SK-N-SH treated with all-trans-retinoic acid at 6 μM for 48 hours (cell line): Measurements from ENCODE around the gene THOC7.

Source experiments
- ATAC-seq: fragments of 200-7000 bp; cut with Tn5 transposase; 3 replicates; pipeline ENCODE4 v1.9.1; 2020; ENCODE audit warnings: mild to moderate bottlenecking, moderate library complexity
- ARNTL ChIP-seq: fragments of 450-650 bp; formaldehyde crosslinking; IDR thresholded peaks from 2 replicates; pipeline ENCODE4 v1.5.0; 2020; ENCODE audit warnings: low read depth, mild to moderate bottlenecking, moderate library complexity, borderline replicate concordance
- BACH2 ChIP-seq: fragments of 250-450 bp; sonication (Bioruptor Pico); IDR thresholded peaks from 2 replicates; pipeline ENCODE4 v1.9.0; 2021; ENCODE audit warnings: mild to moderate bottlenecking, borderline replicate concordance
- CREB5 ChIP-seq: fragments of 250-450 bp; sonication (Bioruptor Pico); IDR thresholded peaks from 2 replicates; pipeline ENCODE4 v1.5.1; 2020; ENCODE audit warnings: low read depth, mild to moderate bottlenecking, moderate library complexity
- CSDC2 ChIP-seq: fragments of 250-450 bp; sonication (Bioruptor Pico); IDR thresholded peaks from 2 replicates; pipeline ENCODE4 v1.5.0; 2020; ENCODE audit warnings: mild to moderate bottlenecking, moderate library complexity
- CSRNP3 ChIP-seq: fragments of 250-450 bp; sonication (Bioruptor Pico); IDR thresholded peaks from 2 replicates; pipeline ENCODE4 v1.5.1; 2021; ENCODE audit warnings: mild to moderate bottlenecking, moderate library complexity
- ESRRG ChIP-seq: fragments of 250-450 bp; sonication (Bioruptor Pico); IDR thresholded peaks from 2 replicates; pipeline ENCODE4 v1.6.1; 2021; ENCODE audit warnings: mild to moderate bottlenecking
- GLIS3 ChIP-seq: fragments of 250-450 bp; sonication (Bioruptor Pico); IDR thresholded peaks from 2 replicates; pipeline ENCODE4 v1.5.0; 2020; ENCODE audit warnings: mild to moderate bottlenecking, moderate library complexity
- ISL1 ChIP-seq: fragments of 250-450 bp; sonication (Bioruptor Pico); IDR thresholded peaks from 2 replicates; pipeline ENCODE4 v2.1.2; 2022; ENCODE audit warnings: mild to moderate bottlenecking, moderate library complexity
- OSR1 ChIP-seq: fragments of 250-450 bp; sonication (Bioruptor Pico); IDR thresholded peaks from 2 replicates; pipeline ENCODE4 v1.8.0; 2022; ENCODE audit warnings: moderate library complexity, mild to moderate bottlenecking, inconsistent platforms
- POU6F1 ChIP-seq: fragments of 250-450 bp; sonication (Bioruptor Pico); IDR thresholded peaks from 2 replicates; pipeline ENCODE4 v1.8.0; 2021; ENCODE audit warnings: low read depth, mild to moderate bottlenecking, moderate library complexity, borderline replicate concordance
- RARB ChIP-seq: fragments of 250-450 bp; sonication (Bioruptor Pico); IDR thresholded peaks from 2 replicates; pipeline ENCODE4 v1.8.0; 2021; ENCODE audit warnings: mild to moderate bottlenecking, moderate library complexity
- SNAI2 ChIP-seq: fragments of 250-450 bp; sonication (Bioruptor Pico); IDR thresholded peaks from 2 replicates; pipeline ENCODE4 v1.5.0; 2020; ENCODE audit warnings: mild to moderate bottlenecking, moderate library complexity
- TCF4 ChIP-seq: fragments of 250-450 bp; sonication (Bioruptor Pico); IDR thresholded peaks from 2 replicates; pipeline ENCODE4 v1.8.0; 2021; ENCODE audit warnings: mild to moderate bottlenecking, moderate library complexity, borderline replicate concordance
- TSHZ2 ChIP-seq: fragments of 250-450 bp; sonication (Bioruptor Pico); IDR thresholded peaks from 2 replicates; pipeline ENCODE4 v1.5.0; 2020; ENCODE audit warnings: mild to moderate bottlenecking, moderate library complexity
- ZC3H10 ChIP-seq: fragments of 250-450 bp; sonication (Bioruptor Pico); IDR thresholded peaks from 2 replicates; pipeline ENCODE4 v1.5.1; 2021; ENCODE audit warnings: mild to moderate bottlenecking, moderate library complexity
- ZFP3 ChIP-seq: fragments of 250-450 bp; sonication (Bioruptor Pico); IDR thresholded peaks from 2 replicates; pipeline ENCODE4 v1.5.0; 2020; ENCODE audit warnings: mild to moderate bottlenecking, moderate library complexity
- ZFP30 ChIP-seq: fragments of 450-650 bp; formaldehyde crosslinking; IDR thresholded peaks from 2 replicates; pipeline ENCODE4 v1.5.0; 2022; ENCODE audit warnings: mild to moderate bottlenecking, moderate library complexity
- ZNF565 ChIP-seq: fragments of 450-650 bp; formaldehyde crosslinking; conservative IDR thresholded peaks from 2 replicates; pipeline ENCODE4 v1.5.0; 2020; ENCODE audit warnings: low read depth, mild to moderate bottlenecking, moderate library complexity
- ZNF70 ChIP-seq: fragments of 450-650 bp; formaldehyde crosslinking; IDR thresholded peaks from 2 replicates; pipeline ENCODE4 v1.5.0; 2020; ENCODE audit warnings: mild to moderate bottlenecking, moderate library complexity
- ZNF8 ChIP-seq: fragments of 450-650 bp; formaldehyde crosslinking; IDR thresholded peaks from 2 replicates; pipeline ENCODE4 v1.5.0; 2020; ENCODE audit warnings: mild to moderate bottlenecking, moderate library complexity

Gene THOC7

GRCh38 chr3:63895422-63896189, 32.0 kb upstream of the THOC7 start:
- ATAC-seq = no peak

GRCh38 chr3:63892773-63893352, 29.3 kb upstream of the THOC7 start:
- TF ChIP-seq ARNTL (CRISPR knock-in tag) = no peak
- TF ChIP-seq ZNF70 (CRISPR knock-in tag) = no peak
- TF ChIP-seq ZNF565 (CRISPR knock-in tag) = no peak
- TF ChIP-seq ZFP30 (CRISPR knock-in tag) = no peak
- no peak for TF ChIP-seq ESRRG (CRISPR knock-in tag)
- TF ChIP-seq OSR1 = no peak
- no peak for TF ChIP-seq ZC3H10 (CRISPR knock-in tag)
- TF ChIP-seq ISL1 (CRISPR knock-in tag) = no peak
- no peak for TF ChIP-seq SNAI2 (CRISPR knock-in tag)
- TF ChIP-seq, all 23 proteins: peak for 0

More at GRCh38 chr3:63895422-63896189, 32.0 kb upstream of the THOC7 start:
- no peak for TF ChIP-seq TCF4 (CRISPR knock-in tag)
- no peak for TF ChIP-seq SNAI2 (CRISPR knock-in tag)
- TF ChIP-seq OSR1 = no peak
- no peak for TF ChIP-seq CREB5 (CRISPR knock-in tag)

GRCh38 chr3:63891518-63891917, 27.9 kb upstream of the THOC7 start:
- ATAC-seq = no peak
- no peak for TF ChIP-seq BACH2 (CRISPR knock-in tag)
- no peak for TF ChIP-seq TCF4 (CRISPR knock-in tag)
- no peak for TF ChIP-seq GLIS3
- no peak for TF ChIP-seq OSR1
- no peak for TF ChIP-seq TSHZ2 (CRISPR knock-in tag)
- no peak for TF ChIP-seq ZFP30 (CRISPR knock-in tag)
- no peak for TF ChIP-seq POU6F1
- TF ChIP-seq ZNF565 (CRISPR knock-in tag) = no peak
- no peak for TF ChIP-seq RARB
- TF ChIP-seq ZFP3 = no peak
- TF ChIP-seq ESRRG (CRISPR knock-in tag) = no peak
- no peak for TF ChIP-seq CSDC2
- TF ChIP-seq CREB5 (CRISPR knock-in tag) = no peak
- TF ChIP-seq ZC3H10 (CRISPR knock-in tag) = no peak
- no peak for TF ChIP-seq CSRNP3 (CRISPR knock-in tag)
- TF ChIP-seq ZNF8 = no peak
- TF ChIP-seq ARNTL (CRISPR knock-in tag) = no peak
- no peak for TF ChIP-seq SNAI2 (CRISPR knock-in tag)
- TF ChIP-seq, all 23 proteins: peak for 0

More at GRCh38 chr3:63892773-63893352, 29.3 kb upstream of the THOC7 start:
- no peak for ATAC-seq
